ENCODE data around the gene NUDT12. TPM values are rescaled to one million over a fixed set of nuclear protein-coding genes. Genes with fewer than 3 reads are reported as not detected.

The NUDT12 gene
- total RNA-seq, 2 experiments from 2014 or later, result 0.06 TPM; not detected in 1

GRCh38 chr5:103541569-103541968, 21.0 kb downstream of the NUDT12 start:
- Histone ChIP-seq H3K79me2 (ENCODE audit: insufficient read depth, low read depth, low read length) (no peaks in the 10 kb centered on the region), H3K4me1 (ENCODE audit: insufficient read depth, low read length, poor library complexity, severe bottlenecking) (no peaks in the 10 kb centered on the region), H3K9me3 (ENCODE audit: low read length) (no peaks in the 10 kb centered on the region), H3K4me3 (ENCODE audit: low read depth, low read length, poor library complexity, severe bottlenecking) (no peak overlapping the region), H3K27ac (ENCODE audit: low read depth, low read length, poor library complexity, severe bottlenecking) (no peak overlapping the region), H2AFZ (ENCODE audit: low read length) (no peak overlapping the region), H3K36me3 (ENCODE audit: insufficient read depth, low read length) (no peaks in the 10 kb centered on the region), H3K4me2 (ENCODE audit: low read length) (no peak overlapping the region), H4K20me1 (ENCODE audit: insufficient read depth, low read length) (no peaks in the 10 kb centered on the region), H3K9me2 (ENCODE audit: insufficient read depth, low read length) (no peaks in the 10 kb centered on the region)
- intact Hi-C loops (cut with micrococcal nuclease; ENCODE audit: unreplicated experiment), result no loop called here
- ChIA-PET POLR2A (interaction anchor here (1.0 kb wide), 1 partner anchor 10 kb away, joined by 3 read pairs; no protein-coding TSS in a partner anchor), CTCF (ENCODE audit: unreplicated experiment) (no interaction called here)
- TF ChIP-seq CTCF (conservative IDR thresholded peaks at IDR 0.05; ENCODE audit: low read length) (no peak), EZH2phosphoT487 (IDR thresholded peaks at IDR 0.05; ENCODE audit: borderline replicate concordance, low read depth, low read length) (no peak)
- BruUV-seq (replicated peaks), result no TSS peak
- DNase-seq (ENCODE audit: low spot score), result no peak

GRCh38 chr5:103541114-103541513, 21.5 kb downstream of the NUDT12 start:
- ChIA-PET POLR2A (interaction anchor here (0.8 to 1.0 kb wide), 2 partner anchors 10 to 44 kb away, joined by 3 read pairs; no protein-coding TSS in a partner anchor), CTCF (ENCODE audit: unreplicated experiment) (no interaction called here)
- DNase-seq (ENCODE audit: low spot score), result no peak
- Histone ChIP-seq H3K79me2 (ENCODE audit: insufficient read depth, low read depth, low read length) (no peaks in the 10 kb centered on the region), H3K27ac (ENCODE audit: low read depth, low read length, poor library complexity, severe bottlenecking) (no peak overlapping the region), H3K4me2 (ENCODE audit: low read length) (no peak overlapping the region), H4K20me1 (ENCODE audit: insufficient read depth, low read length) (no peaks in the 10 kb centered on the region), H2AFZ (ENCODE audit: low read length) (no peak overlapping the region), H3K4me3 (ENCODE audit: low read depth, low read length, poor library complexity, severe bottlenecking) (no peak overlapping the region), H3K36me3 (ENCODE audit: insufficient read depth, low read length) (no peaks in the 10 kb centered on the region), H3K9me2 (ENCODE audit: insufficient read depth, low read length) (no peaks in the 10 kb centered on the region), H3K4me1 (ENCODE audit: insufficient read depth, low read length, poor library complexity, severe bottlenecking) (no peaks in the 10 kb centered on the region), H3K9me3 (ENCODE audit: low read length) (no peaks in the 10 kb centered on the region)
- no peak for TF ChIP-seq EZH2phosphoT487 (IDR thresholded peaks at IDR 0.05; ENCODE audit: borderline replicate concordance, low read depth, low read length)
- no peak for TF ChIP-seq CTCF (conservative IDR thresholded peaks at IDR 0.05; ENCODE audit: low read length)
- BruUV-seq (replicated peaks), result no TSS peak
- intact Hi-C loops (cut with micrococcal nuclease; ENCODE audit: unreplicated experiment), result no loop called here

- Histone ChIP-seq H3K4me1 (ENCODE audit: insufficient read depth, low read length, poor library complexity, severe bottlenecking) (no peaks in the 10 kb centered on the region), H3K9me3 (ENCODE audit: low read length) (no peaks in the 10 kb centered on the region), H2AFZ (ENCODE audit: low read length) (no peak overlapping the region), H3K9me2 (ENCODE audit: insufficient read depth, low read length) (no peaks in the 10 kb centered on the region), H3K4me2 (ENCODE audit: low read length) (no peak overlapping the region), H3K4me3 (ENCODE audit: low read depth, low read length, poor library complexity, severe bottlenecking) (no peak overlapping the region), H3K36me3 (ENCODE audit: insufficient read depth, low read length) (no peaks in the 10 kb centered on the region), H3K79me2 (ENCODE audit: insufficient read depth, low read depth, low read length) (no peaks in the 10 kb centered on the region), H3K27ac (ENCODE audit: low read depth, low read length, poor library complexity, severe bottlenecking) (no peak overlapping the region), H4K20me1 (ENCODE audit: insufficient read depth, low read length) (no peaks in the 10 kb centered on the region)
- intact Hi-C loops (cut with micrococcal nuclease; ENCODE audit: unreplicated experiment), result no loop called here
- no peak for DNase-seq (ENCODE audit: low spot score)
- no peak for TF ChIP-seq EZH2phosphoT487 (IDR thresholded peaks at IDR 0.05; ENCODE audit: borderline replicate concordance, low read depth, low read length)
- no peak for TF ChIP-seq CTCF (conservative IDR thresholded peaks at IDR 0.05; ENCODE audit: low read length)
- ChIA-PET POLR2A (interaction anchor here (0.6 to 1.0 kb wide), 3 partner anchors 21 to 1121 kb away, joined by 3 to 4 read pairs (median 3); no protein-coding TSS in a partner anchor), CTCF (ENCODE audit: unreplicated experiment) (no interaction called here)
- no TSS peak for BruUV-seq (replicated peaks)
Measured at GRCh38 chr5:103539376-103540330, 22.9 kb downstream of the NUDT12 start.
